Right forelimb (tissue), 1 donor: Measurements from ENCODE around the gene SIAH2.

Experiments
- DNase-seq: peaks from one replicate; pipeline ENCODE4 v3.0.0-alpha.2; 2018

The SIAH2 gene

GRCh38 chr3:150773616-150774192, 10.7 kb upstream of the SIAH2 start:
- DNase-seq: no peak

- DNase-seq: no peak
Observed at GRCh38 chr3:150771600-150771999, 8.6 kb upstream of the SIAH2 start.

GRCh38 chr3:150770681-150771080, 7.7 kb upstream of the SIAH2 start:
- no peak for DNase-seq

GRCh38 chr3:150766742-150767141, 3.8 kb upstream of the SIAH2 start:
- DNase-seq: no peak

GRCh38 chr3:150765949-150766720, 3.2 kb upstream of the SIAH2 start:
- DNase-seq: no peak

GRCh38 chr3:150764967-150765366, 2.0 kb upstream of the SIAH2 start:
- no peak for DNase-seq

GRCh38 chr3:150764566-150764965, 1.6 kb upstream of the SIAH2 start:
- no peak for DNase-seq

- DNase-seq: no peak
Observed at GRCh38 chr3:150763841-150764483, 993 bp upstream of the SIAH2 start.

GRCh38 chr3:150762662-150763121, 277 bp downstream of the SIAH2 start:
- no peak for DNase-seq

- DNase-seq: peak; percentile 74
Observed at GRCh38 chr3:150761831-150762661, 923 bp downstream of the SIAH2 start.

GRCh38 chr3:150760431-150761200, 2.4 kb downstream of the SIAH2 start:
- DNase-seq: no peak

- no peak for DNase-seq
Observed at GRCh38 chr3:150759947-150760346, 3.0 kb downstream of the SIAH2 start.

GRCh38 chr3:150759319-150759718, 3.6 kb downstream of the SIAH2 start:
- no peak for DNase-seq

GRCh38 chr3:150757768-150758167, 5.2 kb downstream of the SIAH2 start:
- no peak for DNase-seq

GRCh38 chr3:150757364-150757763, 5.6 kb downstream of the SIAH2 start:
- DNase-seq: no peak

- no peak for DNase-seq
Observed at GRCh38 chr3:150756491-150757059, 6.4 kb downstream of the SIAH2 start.

- no peak for DNase-seq
Observed at GRCh38 chr3:150755902-150756301, 7.1 kb downstream of the SIAH2 start.

- DNase-seq: no peak
Observed at GRCh38 chr3:150754896-150755295, 8.1 kb downstream of the SIAH2 start.

GRCh38 chr3:150751781-150752263, 11.1 kb downstream of the SIAH2 start:
- DNase-seq: no peak

- no peak for DNase-seq
Observed at GRCh38 chr3:150749255-150749654, 13.7 kb downstream of the SIAH2 start.

- no peak for DNase-seq
Observed at GRCh38 chr3:150748684-150749047, 14.3 kb downstream of the SIAH2 start.
